Subcutaneous adipose tissue (tissue), 4 donors: Measurements from ENCODE around the gene SH3D21. TPM values are rescaled to one million over a fixed set of nuclear protein-coding genes. Genes with fewer than 3 reads are reported as not detected.

Experiments used
- total RNA-seq, 4 donors: library from RNA; depleted of rRNA; stranded (reverse); fragments of >200 nt; gene quantifications; one replicate each; pipeline ENCODE4 v1.1.0, GENCODE V29; 2016

SH3D21 gene
- total RNA-seq, 4 donors from 2014 or later, result 0.66 to 3.4 (median 1.5) TPM

Other genes starting within 250 kb of the SH3D21 start
- under 1 TPM in 1 of 4 donors, not detected in 3; 0.57 TPM for gene TEKT2, start 222.3 kb upstream of the SH3D21 start, total RNA-seq
- gene ADPRS, start 217.5 kb upstream of the SH3D21 start, total RNA-seq, result 10 to 100 TPM; 18.9 to 35.9 (median 29.7) TPM
- 1 to 10 TPM; 1.1 to 5.9 (median 3.3) TPM for gene COL8A2, start 181.1 kb upstream of the SH3D21 start, total RNA-seq
- gene TRAPPC3, start 156.9 kb upstream of the SH3D21 start, total RNA-seq, result 100 to 1,000 TPM in 2 of 4 donors, 10 to 100 TPM in 2; 64.6 to 104 (median 91.0) TPM
- gene MAP7D1, start 150.2 kb upstream of the SH3D21 start, total RNA-seq, result 100 to 1,000 TPM in 1 of 4 donors, 10 to 100 TPM in 3; 73.1 to 227 (median 77.9) TPM
- 10 to 100 TPM; 85.7 to 96.5 (median 87.6) TPM for gene THRAP3, start 81.9 kb upstream of the SH3D21 start, total RNA-seq
- 10 to 100 TPM; 19.2 to 96.0 (median 73.8) TPM for gene EVA1B, start 17.3 kb downstream of the SH3D21 start, total RNA-seq
- gene STK40, start 79.6 kb downstream of the SH3D21 start, total RNA-seq, result 10 to 100 TPM; 19.7 to 40.7 (median 26.8) TPM
- gene LSM10, start 91.5 kb downstream of the SH3D21 start, total RNA-seq, result 10 to 100 TPM; 39.4 to 53.5 (median 45.6) TPM
- 1 to 10 TPM; 7.0 to 9.7 (median 8.2) TPM for gene OSCP1, start 144.1 kb downstream of the SH3D21 start, total RNA-seq
- 10 to 100 TPM; 64.1 to 91.0 (median 85.1) TPM for gene MRPS15, start 158.0 kb downstream of the SH3D21 start, total RNA-seq
- 10 to 100 TPM; 17.5 to 62.7 (median 21.3) TPM for gene CSF3R, start 176.5 kb downstream of the SH3D21 start, total RNA-seq